H1 (cell line): ENCODE measurements around the gene PTPRF. TPM values are rescaled to one million over a fixed set of nuclear protein-coding genes. Genes with fewer than 3 reads are reported as not detected.

ENCODE experiments used
- CTCF ChIA-PET: fragments of 300-600 bp; sonication (Branson Sonifier 250); formaldehyde crosslinking; loops from one replicate; lab custom pipeline; 2021; ENCODE audit not compliant: partially characterized antibody; lab: Charles Lee
- POLR2A ChIA-PET: fragments of 300-600 bp; sonication (Branson Sonifier 250); formaldehyde crosslinking; loops from one replicate; lab custom pipeline; 2021; ENCODE audit warnings: inconsistent platforms; ENCODE audit not compliant: partially characterized antibody; lab: Charles Lee
- DNase-seq, 2 experiments: peaks; one replicate each; pipeline versions ENCODE4 v3.0.0 to v3.0.0-alpha.2; 2010 to 2022; ENCODE audit warnings: low spot score in 2 of 2, low read depth in 1 of 2, mixed read lengths in 1 of 2
- FAIRE-seq: peaks from 2 replicates; lab custom pipeline; 2011; peaks lifted over from hg19 to GRCh38; lab: Jason Lieb, UNC
- H2AFZ ChIP-seq: 2 replicates; pipeline ENCODE4 v1.8.1; 2012; ENCODE audit warnings: low read length, inconsistent platforms
- H2AK5ac ChIP-seq: 2 replicates; pipeline ENCODE4 v1.6.1; 2013; ENCODE audit warnings: low read depth, low read length
- H2BK120ac ChIP-seq: replicated peaks from 2 replicates; pipeline ENCODE3; 2013; ENCODE audit warnings: low read depth, low read length, inconsistent platforms
- H2BK12ac ChIP-seq: 2 replicates; pipeline ENCODE4 v1.6.1; 2013; ENCODE audit warnings: low read depth, low read length
- H2BK15ac ChIP-seq: 2 replicates; pipeline ENCODE4 v1.6.1; 2013; ENCODE audit warnings: low read length
- H2BK20ac ChIP-seq: 2 replicates; pipeline ENCODE4 v1.6.1; 2013; ENCODE audit warnings: low read length
- H2BK5ac ChIP-seq: 2 replicates; pipeline ENCODE4 v1.6.1; 2013; ENCODE audit warnings: low read depth, low read length
- H3K14ac ChIP-seq: 2 replicates; pipeline ENCODE4 v1.6.1; 2013; ENCODE audit warnings: inconsistent platforms; ENCODE audit not compliant: insufficient read length
- H3K18ac ChIP-seq: 2 replicates; pipeline ENCODE4 v1.6.1; 2013; ENCODE audit warnings: low read length; ENCODE audit errors: extremely low read depth
- H3K23ac ChIP-seq: 2 replicates; pipeline ENCODE4 v1.6.1; 2013; ENCODE audit warnings: inconsistent platforms; ENCODE audit not compliant: insufficient read length
- H3K23me2 ChIP-seq: 2 replicates; pipeline ENCODE4 v1.6.1; 2013; ENCODE audit warnings: low read depth, low read length
- H3K27ac ChIP-seq: 2 replicates; pipeline ENCODE4 v1.6.1; 2011; ENCODE audit warnings: low read depth, low read length, inconsistent platforms
- H3K27me3 ChIP-seq, 4 experiments: replicated peaks in 1 of 4; 1 replicate in 1 of 4; 2 replicates in 3 of 4; pipeline versions ENCODE4 v1.6.1 to v1.8.1; 2011 to 2013; ENCODE audit warnings: low read length in 3 of 4, mild to moderate bottlenecking in 3 of 4, inconsistent platforms in 2 of 4, mixed read lengths in 2 of 4, moderate library complexity in 1 of 4; ENCODE audit not compliant: control insufficient read depth in 3 of 4, insufficient read depth in 3 of 4; ENCODE audit errors: extremely low read depth in 1 of 4
- H3K36me3 ChIP-seq, 4 experiments: 2 replicates each; pipeline versions ENCODE4 v1.6.1 to v1.8.1; 2011 to 2013; ENCODE audit warnings: mild to moderate bottlenecking in 4 of 4, low read length in 3 of 4, moderate library complexity in 2 of 4, control low read depth in 1 of 4, inconsistent platforms in 1 of 4; ENCODE audit not compliant: insufficient read depth in 4 of 4, control insufficient read depth in 2 of 4
- H3K4ac ChIP-seq: replicated peaks from 2 replicates; pipeline ENCODE3; 2013; ENCODE audit warnings: low read length, low read depth, mixed read lengths, inconsistent platforms; ENCODE audit not compliant: insufficient read length
- H3K4me1 ChIP-seq, 4 experiments: replicated peaks in 1 of 4; 1 replicate in 1 of 4; 2 replicates in 3 of 4; pipeline versions ENCODE4 v1.6.1 to v1.8.1; 2011 to 2013; ENCODE audit warnings: low read length in 3 of 4, inconsistent platforms in 2 of 4, mixed read lengths in 1 of 4; ENCODE audit not compliant: insufficient read depth in 4 of 4, control insufficient read depth in 3 of 4
- H3K4me2 ChIP-seq, 2 experiments: 2 replicates each; pipeline versions ENCODE4 v1.6.1 to v1.8.1; 2011 to 2013; ENCODE audit warnings: low read depth in 2 of 2, low read length in 2 of 2, control low read depth in 1 of 2, inconsistent platforms in 1 of 2, mild to moderate bottlenecking in 1 of 2; ENCODE audit not compliant: insufficient read depth in 1 of 2
- H3K4me3 ChIP-seq, 4 experiments: fragments of 200-600, 300-600 bp in 1 of 4; sonication (generic), shearing (Covaris generic), sonication (Bioruptor Twin) in 1 of 4; 2 replicates each; pipeline versions ENCODE4 v1.5.1 to v1.8.1; 2011 to 2016; ENCODE audit warnings: low read length in 4 of 4, low read depth in 3 of 4, control low read depth in 2 of 4, inconsistent platforms in 2 of 4, mild to moderate bottlenecking in 2 of 4, mixed read lengths in 1 of 4, moderate library complexity in 1 of 4; ENCODE audit not compliant: insufficient read depth in 2 of 4; ENCODE audit errors: extremely low read depth in 1 of 4
- H3K56ac ChIP-seq: replicated peaks from 2 replicates; pipeline ENCODE3; 2013; ENCODE audit warnings: low read depth, mild to moderate bottlenecking, mixed read lengths, low read length, inconsistent platforms; ENCODE audit not compliant: insufficient read length
- H3K79me1 ChIP-seq: 2 replicates; pipeline ENCODE4 v1.6.1; 2013; ENCODE audit warnings: low read depth, low read length, control low read depth
- H3K79me2 ChIP-seq, 2 experiments: 2 replicates each; pipeline versions ENCODE4 v1.6.1 to v1.8.1; 2012 to 2013; ENCODE audit warnings: low read length in 2 of 2, mild to moderate bottlenecking in 2 of 2, inconsistent platforms in 1 of 2; ENCODE audit not compliant: insufficient read depth in 2 of 2, control insufficient read depth in 1 of 2
- H3K9ac ChIP-seq, 4 experiments: replicated peaks in 1 of 4; 1 replicate in 1 of 4; 2 replicates in 3 of 4; pipeline versions ENCODE4 v1.6.1 to v1.8.1; 2011 to 2013; ENCODE audit warnings: low read depth in 3 of 4, low read length in 3 of 4, control low read depth in 2 of 4, mild to moderate bottlenecking in 2 of 4, moderate library complexity in 2 of 4, inconsistent platforms in 1 of 4; ENCODE audit errors: extremely low read depth in 1 of 4
- H3K9me3 ChIP-seq, 2 experiments: 2 replicates each; pipeline versions ENCODE4 v1.6.1 to v1.8.1; 2012 to 2013; ENCODE audit warnings: mild to moderate bottlenecking in 2 of 2, moderate library complexity in 2 of 2, control low read depth in 1 of 2, inconsistent platforms in 1 of 2, low read depth in 1 of 2, low read length in 1 of 2, mixed read lengths in 1 of 2; ENCODE audit not compliant: insufficient read depth in 2 of 2
- H4K20me1 ChIP-seq, 2 experiments: replicated peaks in 1 of 2; 2 replicates each; pipeline versions ENCODE3 to v1.8.1; 2011 to 2013; ENCODE audit warnings: inconsistent platforms in 2 of 2, low read length in 2 of 2, mild to moderate bottlenecking in 1 of 2; ENCODE audit not compliant: insufficient read depth in 2 of 2, control insufficient read depth in 1 of 2
- H4K5ac ChIP-seq: 2 replicates; pipeline ENCODE4 v1.6.1; 2013; ENCODE audit warnings: low read length, low read depth, mixed read lengths, inconsistent platforms; ENCODE audit not compliant: insufficient read length
- H4K8ac ChIP-seq: 2 replicates; pipeline ENCODE4 v1.8.0; 2013; ENCODE audit warnings: mild to moderate bottlenecking, moderate library complexity, low read length, inconsistent platforms; ENCODE audit not compliant: insufficient read depth; ENCODE audit errors: extremely low read depth
- H4K91ac ChIP-seq: replicated peaks from 2 replicates; pipeline ENCODE3; 2013; ENCODE audit warnings: low read length, mixed read lengths, inconsistent platforms; ENCODE audit not compliant: insufficient read length
- JUN ChIP-seq: IDR thresholded peaks from 2 replicates; pipeline ENCODE4 v1.6.1; 2011; ENCODE audit warnings: low read depth, mild to moderate bottlenecking, improper control_type of control experiment, low read length
- WGBS, 2 experiments: shearing (Covaris generic) in 1 of 2; methylation state at CpG; one replicate each; pipeline versions ENCODE4 v1.1.6 to v1.1.7; 2013 to 2015; ENCODE audit warnings: low lambda C conversion rate in 2 of 2, mixed read lengths in 2 of 2, inconsistent platforms in 1 of 2, low coverage in 1 of 2, missing lambda C conversion rate in 1 of 2; ENCODE audit not compliant: insufficient replicate concordance in 2 of 2, insufficient coverage in 1 of 2, insufficient read length in 1 of 2; ENCODE audit errors: extremely low coverage in 1 of 2, missing lambda C conversion rate in 1 of 2; 5-methylcytosine and 5-hydroxymethylcytosine counted together
- polyA plus RNA-seq, 7 experiments: library from polyadenylated mRNA; depleted of rRNA in 3 of 7; stranded (reverse) in 5 of 7; unstranded in 2 of 7; fragments of >200 nt in 5 of 7; fragments of 200-250 nt in 2 of 7; gene quantifications; 1 replicate in 5 of 7; 2 replicates in 1 of 7; 4 replicates in 1 of 7; pipeline versions ENCODE4 v1.2.1 to v1.2.3, GENCODE V29; 2011 to 2013; ENCODE audit warnings: missing spikeins in 2 of 7, mixed read lengths in 2 of 7
- total RNA-seq: library from RNA; stranded (reverse); fragmentation: NEBNext Ultra II Directional; extraction: Animal tissue kit (Norgen Biotek cat#: 25700); gene quantifications from 2 replicates; pipeline ENCODE4 v1.2.1, GENCODE V29; 2021

Gene PTPRF
- total and polyA plus RNA-seq, 2 of the 8 experiments (the other 6 are each of a cell fraction or from before 2014, with no cell fraction given) = 136 to 231 TPM

- no peaks in the 10 kb centered on the region for H4K20me1 ChIP-seq
- H3K27ac ChIP-seq = no peak overlapping the region
- no peak overlapping the region for H2AFZ ChIP-seq
- ChIA-PET CTCF (no interaction called here), POLR2A (interaction anchor here (1.1 kb wide), 1 partner anchor 167 kb away, joined by 3 read pairs; no protein-coding TSS in a partner anchor)
- no peak overlapping the region for H2BK12ac ChIP-seq
- H4K8ac ChIP-seq = no peak overlapping the region
- no peak overlapping the region for H2BK5ac ChIP-seq
- no peak overlapping the region for H2AK5ac ChIP-seq
- FAIRE-seq = no peak
- H3K14ac ChIP-seq = no peak overlapping the region
- no peaks in the 10 kb centered on the region for H3K23me2 ChIP-seq
- H3K4ac ChIP-seq = no peak overlapping the region
- no peaks in the 10 kb centered on the region for H3K79me1 ChIP-seq
- no peak overlapping the region for H3K23ac ChIP-seq
- DNase-seq = no peak
- H3K4me1 ChIP-seq = no peaks in the 10 kb centered on the region
- H4K5ac ChIP-seq = no peak overlapping the region
- H2BK20ac ChIP-seq = no peak overlapping the region
- no peak overlapping the region for H4K91ac ChIP-seq
- no peaks in the 10 kb centered on the region for H3K79me2 ChIP-seq
- no peaks in the 10 kb centered on the region for H3K27me3 ChIP-seq
- no peak overlapping the region for H2BK120ac ChIP-seq
- H2BK15ac ChIP-seq = no peak overlapping the region
- H3K9me3 ChIP-seq = no peaks in the 10 kb centered on the region
- H3K4me2 ChIP-seq = no peak overlapping the region
- H3K18ac ChIP-seq = no peak overlapping the region
- 87% methylated on average over 2 of the region's 2 CpGs; no CpG with 5 or more reads in 1 of the 2 experiments for WGBS, 2 experiments
- H3K36me3 ChIP-seq = no peaks in the 10 kb centered on the region
- no peak overlapping the region for H3K4me3 ChIP-seq
- no peak overlapping the region for H3K9ac ChIP-seq
- H3K56ac ChIP-seq = no peak overlapping the region
- no peak for TF ChIP-seq JUN
Measured at GRCh38 chr1:43484367-43484766, 46.3 kb upstream of the PTPRF start.
